ENCODE data around the gene PUS1.

The PUS1 gene

DNA sequence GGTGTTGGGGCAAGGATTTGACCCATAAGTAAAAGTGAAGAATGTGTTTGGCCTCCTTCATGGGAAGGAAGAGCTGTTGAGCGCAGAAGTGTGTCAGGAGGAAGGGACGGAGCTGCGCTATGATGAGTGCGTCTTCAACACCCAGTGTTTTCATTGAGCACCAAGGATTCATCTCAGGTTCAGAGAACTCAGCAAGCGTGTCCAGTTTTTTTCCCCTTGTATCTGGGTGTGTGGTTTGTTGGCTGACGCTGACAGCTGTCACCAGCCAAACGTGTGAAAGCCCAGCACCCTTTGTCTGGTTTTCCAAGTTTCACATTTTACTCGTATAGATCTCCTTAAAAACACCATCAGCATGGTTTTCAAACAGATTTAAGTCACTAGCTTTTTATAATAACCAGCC is 33.0 kb downstream of the PUS1 start:
- H3K4me3 ChIP-seq (ENCODE audit: low read depth in 1 of 2, low read length in 1 of 2) = no peak overlapping the region
- no peak overlapping the region for H3K27ac ChIP-seq
- H3K27me3 ChIP-seq = no peaks in the 10 kb centered on the region
- TF ChIP-seq, protein P1, sequence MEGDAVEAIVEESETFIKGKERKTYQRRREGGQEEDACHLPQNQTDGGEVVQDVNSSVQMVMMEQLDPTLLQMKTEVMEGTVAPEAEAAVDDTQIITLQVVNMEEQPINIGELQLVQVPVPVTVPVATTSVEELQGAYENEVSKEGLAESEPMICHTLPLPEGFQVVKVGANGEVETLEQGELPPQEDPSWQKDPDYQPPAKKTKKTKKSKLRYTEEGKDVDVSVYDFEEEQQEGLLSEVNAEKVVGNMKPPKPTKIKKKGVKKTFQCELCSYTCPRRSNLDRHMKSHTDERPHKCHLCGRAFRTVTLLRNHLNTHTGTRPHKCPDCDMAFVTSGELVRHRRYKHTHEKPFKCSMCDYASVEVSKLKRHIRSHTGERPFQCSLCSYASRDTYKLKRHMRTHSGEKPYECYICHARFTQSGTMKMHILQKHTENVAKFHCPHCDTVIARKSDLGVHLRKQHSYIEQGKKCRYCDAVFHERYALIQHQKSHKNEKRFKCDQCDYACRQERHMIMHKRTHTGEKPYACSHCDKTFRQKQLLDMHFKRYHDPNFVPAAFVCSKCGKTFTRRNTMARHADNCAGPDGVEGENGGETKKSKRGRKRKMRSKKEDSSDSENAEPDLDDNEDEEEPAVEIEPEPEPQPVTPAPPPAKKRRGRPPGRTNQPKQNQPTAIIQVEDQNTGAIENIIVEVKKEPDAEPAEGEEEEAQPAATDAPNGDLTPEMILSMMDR (IDR thresholded peaks at IDR 0.05) = no peak
- peaks cover 22% of the 10 kb centered on the region for H3K36me3 ChIP-seq
- no peaks in the 10 kb centered on the region for H3K9me3 ChIP-seq
- peaks cover 3 to 5% of the 10 kb centered on the region in 2 experiments for H3K4me1 ChIP-seq (ENCODE audit: control insufficient read depth in 1 of 2, insufficient read depth in 1 of 2, low read depth in 1 of 2, low read length in 1 of 2)

DNA sequence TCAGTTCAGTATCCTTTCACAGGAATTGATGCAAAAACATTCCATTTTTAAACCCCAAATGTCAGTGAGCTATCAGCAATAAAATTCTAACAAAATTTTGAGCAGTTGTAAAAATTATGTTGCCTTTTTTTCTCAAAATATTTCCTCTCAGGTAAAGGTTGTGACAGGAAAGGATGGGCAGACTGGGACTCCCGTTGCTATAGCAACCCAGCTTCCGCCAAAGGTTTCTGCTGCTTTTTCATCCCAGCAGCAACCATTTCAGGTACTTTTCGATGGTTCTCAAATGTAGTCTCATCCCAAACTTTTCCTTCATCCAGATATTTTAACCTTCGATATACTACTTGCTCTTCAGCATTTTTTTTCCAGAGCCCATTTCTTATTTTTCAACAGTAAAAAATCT is 34.3 kb downstream of the PUS1 start:
- Histone ChIP-seq H3K36me3 (peaks cover 22% of the 10 kb centered on the region), H3K9me3 (no peaks in the 10 kb centered on the region), H3K4me3 (ENCODE audit: low read depth in 1 of 2, low read length in 1 of 2) (no peak overlapping the region), H3K27ac (no peak overlapping the region), H3K27me3 (no peaks in the 10 kb centered on the region), H3K4me1 (ENCODE audit: control insufficient read depth in 1 of 2, insufficient read depth in 1 of 2, low read depth in 1 of 2, low read length in 1 of 2) (peaks cover 0 to 1% of the 10 kb centered on the region in 2 experiments)
- TF ChIP-seq, protein P1 (IDR thresholded peaks at IDR 0.05) = no peak

DNA sequence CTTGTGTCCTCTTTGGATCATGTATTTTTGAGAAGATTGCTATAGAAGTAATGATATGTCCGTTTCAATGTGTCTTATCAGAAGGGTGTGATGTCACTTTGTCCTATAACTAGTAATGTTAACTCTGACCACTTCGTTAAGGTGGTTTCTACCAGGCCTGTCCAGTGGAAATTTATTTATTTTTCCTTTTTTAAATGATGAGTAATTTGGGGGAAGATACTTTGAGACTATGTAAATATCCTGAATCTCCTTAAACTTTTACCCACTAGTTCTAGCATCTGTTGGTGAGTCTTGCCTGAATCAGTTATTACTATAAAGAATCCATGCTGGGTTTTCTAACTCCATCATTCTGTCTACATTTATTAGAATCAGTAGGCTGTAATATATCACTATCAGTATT is 36.0 kb downstream of the PUS1 start:
- Histone ChIP-seq H3K9me3 (no peaks in the 10 kb centered on the region), H3K4me1 (ENCODE audit: control insufficient read depth in 1 of 2, insufficient read depth in 1 of 2, low read depth in 1 of 2, low read length in 1 of 2) (peaks cover 6 to 7% of the 10 kb centered on the region in 2 experiments), H3K27ac (no peak overlapping the region), H3K4me3 (ENCODE audit: low read depth in 1 of 2, low read length in 1 of 2) (no peak overlapping the region), H3K36me3 (peaks cover 21% of the 10 kb centered on the region), H3K27me3 (no peaks in the 10 kb centered on the region)
- TF ChIP-seq, protein P1 (IDR thresholded peaks at IDR 0.05) = no peak

DNA sequence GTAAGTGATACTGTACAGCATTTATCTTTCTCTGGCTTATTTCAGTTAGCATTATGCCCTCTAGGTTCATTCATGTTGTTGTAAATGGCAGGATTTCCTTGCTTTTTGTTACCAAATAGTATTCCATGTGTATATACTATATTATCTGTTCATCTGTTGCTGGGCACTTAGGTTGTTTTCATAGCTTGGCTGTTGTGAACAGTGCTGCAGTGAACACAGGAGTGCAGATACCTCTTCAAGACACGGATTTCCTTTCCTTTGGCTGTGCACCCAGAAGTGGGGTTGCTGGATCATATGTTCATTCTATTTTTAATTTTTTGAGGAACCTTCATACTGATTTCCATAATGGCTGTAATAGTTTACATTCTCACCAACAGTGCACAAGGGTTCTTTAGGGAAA is 42.1 kb downstream of the PUS1 start:
- Histone ChIP-seq H3K36me3 (no peaks in the 10 kb centered on the region), H3K4me3 (ENCODE audit: low read depth in 1 of 2, low read length in 1 of 2) (no peak overlapping the region), H3K4me1 (ENCODE audit: control insufficient read depth in 1 of 2, insufficient read depth in 1 of 2, low read depth in 1 of 2, low read length in 1 of 2) (peaks cover 6 to 7% of the 10 kb centered on the region in 2 experiments), H3K9me3 (no peaks in the 10 kb centered on the region), H3K27ac (no peak overlapping the region), H3K27me3 (no peaks in the 10 kb centered on the region)
- TF ChIP-seq, protein P1 (IDR thresholded peaks at IDR 0.05) = no peak

DNA sequence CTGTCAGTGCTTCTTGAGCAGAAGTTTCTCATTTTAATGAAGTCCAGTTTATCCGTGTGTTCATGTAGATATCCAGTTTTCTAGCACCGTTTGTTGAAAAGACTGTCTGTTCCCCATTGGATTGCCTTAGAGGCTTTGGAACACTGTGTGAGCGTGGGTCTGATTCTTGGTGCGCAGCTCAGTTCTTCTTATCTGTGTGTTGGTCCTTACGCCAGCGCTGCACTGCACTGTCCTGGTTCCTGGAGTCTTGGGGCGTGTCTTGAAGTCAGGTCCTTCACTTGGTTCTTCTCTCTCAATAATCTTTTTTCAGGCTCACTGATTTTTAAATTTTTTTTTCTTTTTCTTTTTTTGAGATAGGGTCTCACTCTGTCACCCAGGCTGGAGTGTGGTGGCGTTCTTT is 46.2 kb downstream of the PUS1 start:
- Histone ChIP-seq H3K36me3 (peaks cover 3% of the 10 kb centered on the region), H3K27ac (no peak overlapping the region), H3K4me1 (ENCODE audit: control insufficient read depth in 1 of 2, insufficient read depth in 1 of 2, low read depth in 1 of 2, low read length in 1 of 2) (no peaks in the 10 kb centered on the region), H3K27me3 (no peaks in the 10 kb centered on the region), H3K9me3 (no peaks in the 10 kb centered on the region), H3K4me3 (ENCODE audit: low read depth in 1 of 2, low read length in 1 of 2) (no peak overlapping the region)
- TF ChIP-seq, protein P1 (IDR thresholded peaks at IDR 0.05) = no peak

DNA sequence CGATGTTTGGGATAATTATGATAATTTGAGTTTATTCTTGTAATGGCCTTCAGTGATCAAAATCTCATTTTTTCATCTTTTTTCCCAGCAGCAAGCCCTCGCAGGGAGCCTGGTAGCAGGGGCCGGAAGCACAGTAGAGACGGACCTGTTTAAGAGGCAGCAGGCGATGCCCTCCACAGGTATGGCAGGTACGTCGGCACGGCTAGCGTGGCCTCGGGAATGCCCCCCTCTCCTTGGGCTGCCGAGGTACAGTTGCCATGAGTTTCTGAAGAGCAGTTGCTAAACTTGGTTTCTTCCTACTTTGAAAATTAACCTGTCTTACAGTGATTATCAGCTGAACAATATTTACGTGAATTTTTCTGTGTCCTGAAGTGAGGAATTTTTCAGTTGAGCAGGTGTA is 50.5 kb downstream of the PUS1 start:
- peaks cover 7 to 11% of the 10 kb centered on the region in 2 experiments for H3K4me1 ChIP-seq (ENCODE audit: control insufficient read depth in 1 of 2, insufficient read depth in 1 of 2, low read depth in 1 of 2, low read length in 1 of 2)
- H3K9me3 ChIP-seq = no peaks in the 10 kb centered on the region
- peaks cover 27% of the 10 kb centered on the region for H3K36me3 ChIP-seq
- no peak overlapping the region for H3K4me3 ChIP-seq (ENCODE audit: low read depth in 1 of 2, low read length in 1 of 2)
- H3K27ac ChIP-seq = no peak overlapping the region
- H3K27me3 ChIP-seq = no peaks in the 10 kb centered on the region
- TF ChIP-seq, protein P1 (IDR thresholded peaks at IDR 0.05) = no peak

All from neutrophil (primary cell).